Skin epidermis (tissue), 12 donors: Measurements from ENCODE around the gene SFXN5.

Experiments used
- H3K27ac ChIP-seq, 21 experiments: fragments of 200-600 bp; sonication (generic) in 11 of 21; one replicate each; pipeline ENCODE4 v1.5.0; 2020; ENCODE audit warnings: mild to moderate bottlenecking in 3 of 21, inconsistent platforms in 2 of 21, moderate library complexity in 2 of 21
- H3K4me3 ChIP-seq, 7 experiments: fragments of 200-600 bp; sonication (generic) in 2 of 7; one replicate each; pipeline ENCODE4 v1.5.0; 2020; ENCODE audit warnings: inconsistent platforms in 2 of 7, mild to moderate bottlenecking in 2 of 7, moderate library complexity in 1 of 7

Gene SFXN5

DNA sequence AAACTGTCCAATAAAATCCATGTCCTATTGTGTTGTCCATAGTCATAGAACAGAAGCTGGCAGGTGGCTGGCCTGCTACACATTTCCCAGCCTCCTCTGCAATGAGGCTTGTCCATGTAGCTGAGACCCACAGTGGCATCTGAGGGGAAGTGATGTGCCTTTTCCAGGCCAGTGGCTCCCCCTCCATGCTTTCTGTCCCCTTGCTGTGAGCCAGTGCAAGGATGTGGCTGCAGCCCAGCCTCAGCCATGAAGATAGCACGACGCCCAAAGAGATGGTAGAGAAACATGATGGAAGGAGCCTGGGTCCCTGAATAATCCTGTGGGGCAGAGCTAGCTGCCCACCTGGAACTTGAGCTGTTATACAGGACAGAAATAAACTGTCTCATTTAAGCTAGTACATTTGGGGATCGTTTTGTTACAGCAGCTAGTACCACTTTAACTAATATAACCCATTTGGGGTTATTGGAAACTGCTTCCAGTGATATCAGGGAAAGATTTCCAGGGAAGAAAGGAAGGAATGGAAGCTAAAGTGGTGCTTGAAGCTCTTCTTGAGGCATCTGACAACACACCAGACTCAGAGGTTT, 40.3 kb downstream of the SFXN5 start:
- Histone ChIP-seq H3K27ac (no peak overlapping the region), H3K4me3 (no peak overlapping the region)

DNA sequence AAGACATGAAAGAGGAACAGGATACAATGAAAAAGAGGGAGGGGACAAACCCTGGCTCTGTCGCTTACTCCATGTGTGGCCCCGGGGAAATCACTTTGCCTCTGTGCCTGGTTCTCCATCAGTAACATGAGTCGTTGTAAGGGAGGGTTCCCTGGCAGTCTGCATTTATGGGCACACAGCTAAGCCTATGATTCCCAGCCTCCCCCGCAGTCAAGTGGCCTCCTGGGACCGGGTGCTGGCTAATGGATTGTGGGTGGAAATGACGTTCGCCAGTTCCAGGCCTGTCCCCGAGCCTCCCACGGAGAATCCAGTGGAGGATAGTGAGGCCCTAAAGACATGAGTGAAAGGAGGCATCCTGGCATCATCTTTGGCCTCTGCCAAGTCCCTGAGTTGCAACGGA, 42.7 kb downstream of the SFXN5 start:
- no peak overlapping the region for H3K27ac ChIP-seq
- no peak overlapping the region for H3K4me3 ChIP-seq

DNA sequence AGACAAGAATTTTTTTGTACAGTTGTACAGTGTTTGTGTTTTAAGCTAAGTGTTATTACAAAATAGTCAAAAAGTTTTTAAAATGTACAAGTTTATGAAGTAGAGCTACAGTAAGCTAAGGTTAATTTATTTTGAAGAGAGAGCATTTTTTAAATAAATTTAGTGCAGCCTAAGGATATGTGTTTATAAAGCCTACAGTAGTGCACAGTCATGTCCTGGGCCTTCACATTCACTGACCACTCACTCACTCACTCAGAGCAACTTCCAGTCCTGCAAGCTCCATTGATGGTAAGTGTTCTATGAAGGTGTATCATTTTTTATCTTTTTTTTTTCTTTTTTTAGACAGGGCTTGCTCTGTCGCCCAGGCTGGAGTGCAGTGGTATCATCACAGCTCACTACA, 44.2 kb downstream of the SFXN5 start:
- no peak overlapping the region for H3K27ac ChIP-seq

DNA sequence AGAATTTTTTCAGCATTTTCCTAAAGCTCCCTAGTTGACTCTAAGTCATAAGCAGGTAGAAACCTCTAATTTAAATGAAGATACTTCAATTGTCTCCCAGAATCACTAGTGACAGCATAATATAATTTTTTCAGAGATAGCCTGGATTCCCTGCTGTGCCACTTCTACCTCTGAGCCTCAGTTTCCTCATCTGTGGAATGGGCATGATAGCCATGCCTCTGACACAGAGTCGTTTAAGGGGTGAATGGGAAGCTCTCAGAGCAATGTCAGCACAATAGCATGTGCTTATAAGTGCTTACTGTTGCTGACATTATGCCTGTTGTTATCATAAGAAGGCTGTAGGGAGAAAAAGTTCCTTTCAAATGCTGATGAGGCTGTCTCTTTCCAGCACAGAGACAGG, 48.0 kb downstream of the SFXN5 start:
- Histone ChIP-seq H3K4me3 (no peak overlapping the region), H3K27ac (no peak overlapping the region)

More for the DNA sequence above, 44.2 kb downstream of the SFXN5 start:
- no peak overlapping the region for H3K4me3 ChIP-seq

DNA sequence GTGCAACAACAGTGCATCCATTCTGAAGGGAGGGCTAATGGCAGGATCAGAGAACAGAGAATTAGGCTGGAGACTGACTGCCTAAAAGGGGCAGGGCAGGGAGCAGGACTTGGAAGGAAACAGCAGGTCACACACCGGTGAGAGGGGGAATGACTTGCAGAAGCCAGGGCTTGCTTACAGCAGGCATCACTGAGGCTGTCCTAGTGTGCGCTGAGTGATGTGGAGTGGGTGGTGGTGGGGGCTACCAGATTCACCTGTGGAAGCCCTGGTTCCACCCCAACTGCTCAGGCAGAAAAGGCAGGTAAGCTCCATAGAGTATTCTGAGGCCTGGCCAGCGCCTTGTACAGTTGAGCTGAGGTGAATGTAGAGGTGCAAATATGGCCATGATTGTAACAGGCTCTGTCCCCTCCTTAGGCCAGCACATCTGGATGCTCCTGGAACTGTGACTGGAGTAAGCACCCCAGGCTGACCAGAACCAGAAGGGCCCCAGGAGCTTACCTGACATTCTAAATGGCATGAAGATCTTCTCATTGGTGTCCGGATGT, 49.4 kb downstream of the SFXN5 start:
- no peak overlapping the region for H3K27ac ChIP-seq
- H3K4me3 ChIP-seq = no peak overlapping the region

DNA sequence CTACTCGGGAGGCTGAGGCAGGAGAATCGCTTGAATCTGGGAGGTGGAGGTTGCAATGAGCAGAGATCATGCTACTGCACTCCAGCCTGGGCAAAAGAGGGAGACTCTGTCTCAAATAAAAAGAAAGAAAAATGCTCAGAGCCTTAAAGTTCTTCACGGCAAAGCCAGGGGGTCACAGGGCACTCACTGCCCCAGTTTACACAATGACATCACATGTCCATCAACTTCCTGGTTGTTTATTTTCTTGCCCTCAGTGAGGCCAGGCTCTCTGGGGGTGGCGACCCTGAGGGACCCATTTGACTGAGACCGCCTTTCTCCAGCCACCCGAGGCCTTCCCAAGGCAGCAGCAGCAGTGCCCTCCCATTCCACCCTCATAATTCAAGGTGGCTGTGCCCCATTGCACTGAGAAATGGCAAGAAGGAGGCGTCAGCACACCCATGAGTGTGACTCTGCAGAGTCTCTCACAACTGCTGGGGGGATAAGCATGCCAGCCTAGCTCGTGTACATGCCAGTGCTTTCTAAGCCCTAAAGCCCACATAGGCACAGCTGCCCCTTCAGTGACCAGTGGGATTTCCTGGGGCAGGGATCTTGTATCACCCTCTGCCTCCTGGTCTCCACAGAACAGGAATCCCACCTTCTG, 50.0 kb downstream of the SFXN5 start:
- no peak overlapping the region for H3K4me3 ChIP-seq
- no peak overlapping the region for H3K27ac ChIP-seq

DNA sequence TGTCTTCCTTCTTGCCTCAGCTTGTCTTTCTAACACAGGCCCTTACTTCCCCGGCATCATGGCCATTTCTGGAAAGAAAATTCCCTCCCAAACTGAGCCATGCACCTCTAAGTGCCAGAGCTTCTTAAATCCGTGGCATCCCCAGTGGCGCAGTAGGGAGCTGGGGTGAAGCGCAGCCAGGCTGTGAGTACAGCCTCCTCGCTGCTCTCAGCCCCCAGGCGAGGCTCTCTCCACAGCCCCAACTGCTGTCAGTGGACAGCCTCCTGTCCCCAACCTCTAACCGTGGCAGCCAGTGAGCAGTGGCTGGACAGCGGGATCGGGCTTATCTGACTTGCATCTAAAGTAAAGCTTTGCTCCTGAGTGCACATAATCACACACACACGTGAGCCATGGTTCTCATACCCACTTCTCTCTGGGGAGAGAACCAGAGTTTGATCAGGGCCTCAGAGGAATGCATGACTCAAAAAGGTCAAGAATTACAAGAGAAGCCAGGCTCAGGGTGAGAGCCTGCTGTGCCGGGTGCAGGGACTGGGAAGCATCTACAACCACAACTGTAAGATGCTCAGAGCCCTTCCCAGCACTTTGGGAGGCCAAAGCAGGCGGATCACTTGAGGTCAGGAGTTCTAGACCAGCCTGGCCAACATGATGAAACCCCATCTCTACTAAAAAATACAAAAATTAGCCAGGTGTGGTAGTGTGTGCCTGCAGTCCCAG, 50.7 kb downstream of the SFXN5 start:
- Histone ChIP-seq H3K27ac (no peak overlapping the region), H3K4me3 (no peak overlapping the region)

DNA sequence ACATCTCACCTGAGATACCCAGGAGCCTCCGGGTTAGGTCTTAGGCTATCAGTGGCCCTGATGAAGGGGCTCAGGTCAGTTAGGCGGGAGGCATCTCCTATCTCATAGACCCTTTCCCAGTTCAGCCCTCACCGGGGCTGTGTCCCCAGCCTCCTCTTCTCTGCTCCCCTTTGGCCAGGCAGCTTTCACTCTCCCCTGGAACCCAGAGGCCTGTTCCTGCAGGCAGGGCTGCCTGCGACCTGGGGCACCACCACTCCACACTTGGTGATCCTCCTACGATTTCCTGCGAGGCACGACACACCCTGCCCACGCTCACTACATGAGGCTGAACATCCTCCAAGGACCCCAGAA, 51.2 kb downstream of the SFXN5 start:
- Histone ChIP-seq H3K27ac (no peak overlapping the region), H3K4me3 (no peak overlapping the region)

DNA sequence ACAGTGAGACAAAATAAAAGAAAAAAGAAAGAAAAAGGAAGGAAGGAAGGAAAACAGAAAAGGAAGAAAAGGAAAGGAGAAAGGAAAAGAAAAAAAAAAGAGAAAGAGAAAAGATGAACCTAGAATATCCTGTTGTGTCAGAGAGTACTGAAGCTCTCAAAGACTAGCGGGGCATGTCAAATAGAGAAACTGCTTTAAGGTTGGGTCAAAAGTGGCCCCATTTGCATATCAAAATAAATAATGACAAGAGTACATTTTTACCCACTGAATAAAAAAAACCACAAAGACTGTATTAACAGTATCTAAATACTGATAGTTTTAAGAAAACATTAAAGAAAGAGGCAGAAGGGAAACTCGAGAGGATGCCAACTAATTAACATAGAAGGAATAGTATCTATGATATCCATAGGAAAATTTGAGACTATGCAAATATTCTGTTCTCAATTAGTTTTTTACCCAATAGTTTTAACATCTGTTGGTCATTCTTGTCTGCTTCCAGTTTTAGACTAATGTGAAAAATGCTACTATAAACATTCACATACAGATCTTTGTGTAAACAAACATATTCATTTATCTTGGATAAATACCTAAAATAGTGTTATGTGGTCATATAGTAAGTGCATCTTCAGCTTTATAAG, 53.2 kb downstream of the SFXN5 start:
- no peak overlapping the region for H3K27ac ChIP-seq
- no peak overlapping the region for H3K4me3 ChIP-seq

DNA sequence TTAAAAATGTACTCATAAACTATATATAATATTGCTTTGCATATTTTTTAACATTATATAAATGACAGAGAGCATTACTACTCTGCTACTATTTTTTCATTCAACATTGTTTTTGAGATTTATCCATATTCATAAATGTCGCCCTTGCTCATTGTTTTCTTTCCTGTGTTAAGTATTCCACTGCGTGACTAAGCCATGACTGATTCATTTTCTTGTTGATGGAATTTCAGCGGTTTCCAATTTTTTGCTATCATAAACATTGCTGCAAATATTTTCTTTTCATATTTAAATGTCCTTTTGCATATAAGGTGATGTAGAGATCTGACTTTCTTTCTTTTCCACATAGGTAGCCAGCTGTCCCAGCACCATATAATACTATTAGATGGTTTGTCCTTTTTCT, 57.6 kb downstream of the SFXN5 start:
- Histone ChIP-seq H3K27ac (no peak overlapping the region), H3K4me3 (no peak overlapping the region)

DNA sequence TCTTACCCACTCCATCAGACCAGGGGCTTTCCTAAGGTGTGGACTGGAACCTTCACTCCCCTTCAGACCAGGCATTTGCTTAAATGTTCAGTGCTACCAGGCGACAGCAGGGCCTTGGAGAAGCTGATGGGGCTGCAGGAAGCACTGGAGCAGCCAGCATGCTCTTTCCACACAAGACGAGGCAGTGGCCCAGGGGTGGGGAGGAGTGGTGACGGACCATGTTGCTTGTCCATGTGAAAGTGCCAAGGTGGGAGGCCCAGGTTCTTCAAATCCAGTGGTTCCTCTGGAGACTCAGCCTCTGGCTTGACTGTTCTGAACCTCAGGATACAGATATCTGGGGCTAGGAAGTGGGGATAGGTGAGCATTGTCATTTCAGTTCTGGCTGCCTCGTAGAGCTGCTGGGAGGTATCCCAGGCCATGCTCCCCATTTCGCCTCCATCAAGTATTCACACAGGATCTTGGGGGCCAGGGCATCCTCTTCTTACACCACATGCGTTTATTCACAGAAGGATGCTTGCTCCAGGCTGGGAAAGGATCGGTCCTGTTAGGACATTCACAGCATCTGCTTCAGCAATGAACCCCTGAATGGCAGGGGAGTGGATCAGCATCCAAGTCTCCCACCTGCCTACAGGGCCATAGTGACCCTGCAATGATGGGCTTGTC, 62.2 kb downstream of the SFXN5 start:
- no peak overlapping the region for H3K27ac ChIP-seq
- H3K4me3 ChIP-seq = no peak overlapping the region

DNA sequence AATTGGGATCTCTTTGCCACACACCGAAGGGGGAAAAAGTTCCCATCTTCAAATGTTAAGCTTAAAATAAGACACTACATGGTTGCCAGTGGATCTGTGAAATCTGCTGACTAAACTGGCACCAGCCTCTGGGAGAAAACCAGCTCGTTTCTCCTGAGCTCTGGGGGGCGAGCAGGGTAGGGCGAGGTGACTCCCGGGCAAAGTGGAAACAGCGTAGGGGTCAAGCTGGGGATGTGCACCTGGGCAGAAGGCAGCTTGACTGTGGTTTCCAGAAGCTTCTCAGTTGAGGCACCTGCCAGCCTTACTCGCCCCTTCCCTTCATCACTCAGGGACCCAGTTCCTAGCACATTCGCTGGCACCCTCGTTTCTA, 62.8 kb downstream of the SFXN5 start:
- H3K27ac ChIP-seq = no peak overlapping the region

DNA sequence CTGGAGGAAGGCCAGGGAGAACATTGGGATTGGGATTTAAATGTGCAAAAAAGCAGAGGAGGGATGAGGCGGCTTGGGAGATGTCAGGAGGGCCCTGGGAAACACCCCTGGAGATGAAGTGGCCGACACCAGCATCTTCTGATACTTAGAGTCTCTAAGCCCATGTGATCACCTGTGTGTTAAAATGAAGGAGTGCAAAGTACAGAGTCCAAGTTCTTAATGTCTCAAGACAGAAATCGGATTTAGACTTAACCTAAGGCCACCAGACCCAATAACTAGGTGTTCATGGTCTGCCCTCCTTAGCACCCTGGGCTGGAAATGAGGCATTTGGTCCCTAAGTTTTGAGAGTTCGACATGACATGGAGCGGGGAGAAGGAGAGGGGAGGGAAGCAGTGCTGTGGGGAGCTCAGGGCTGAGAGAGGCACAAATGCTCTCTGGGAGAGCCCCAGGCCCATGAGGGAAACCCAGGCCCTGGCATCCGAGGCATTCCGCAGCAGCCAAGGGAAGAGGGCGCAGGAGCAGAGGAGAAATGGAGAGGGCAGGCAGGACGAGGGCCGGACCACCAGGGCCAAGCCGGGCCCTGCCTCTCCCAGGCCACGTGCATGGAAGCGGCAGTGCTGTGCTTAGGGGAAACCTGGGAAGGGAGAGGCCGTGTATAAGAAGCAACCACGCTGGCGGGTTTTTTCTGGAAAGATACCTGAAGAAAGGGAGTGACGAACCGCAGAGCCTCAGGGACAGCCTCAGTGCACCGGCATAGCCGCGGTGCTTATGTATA, 63.3 kb downstream of the SFXN5 start:
- Histone ChIP-seq H3K4me3 (no peak overlapping the region), H3K27ac (no peak overlapping the region)

More for the DNA sequence above, 62.8 kb downstream of the SFXN5 start:
- H3K4me3 ChIP-seq = no peak overlapping the region

DNA sequence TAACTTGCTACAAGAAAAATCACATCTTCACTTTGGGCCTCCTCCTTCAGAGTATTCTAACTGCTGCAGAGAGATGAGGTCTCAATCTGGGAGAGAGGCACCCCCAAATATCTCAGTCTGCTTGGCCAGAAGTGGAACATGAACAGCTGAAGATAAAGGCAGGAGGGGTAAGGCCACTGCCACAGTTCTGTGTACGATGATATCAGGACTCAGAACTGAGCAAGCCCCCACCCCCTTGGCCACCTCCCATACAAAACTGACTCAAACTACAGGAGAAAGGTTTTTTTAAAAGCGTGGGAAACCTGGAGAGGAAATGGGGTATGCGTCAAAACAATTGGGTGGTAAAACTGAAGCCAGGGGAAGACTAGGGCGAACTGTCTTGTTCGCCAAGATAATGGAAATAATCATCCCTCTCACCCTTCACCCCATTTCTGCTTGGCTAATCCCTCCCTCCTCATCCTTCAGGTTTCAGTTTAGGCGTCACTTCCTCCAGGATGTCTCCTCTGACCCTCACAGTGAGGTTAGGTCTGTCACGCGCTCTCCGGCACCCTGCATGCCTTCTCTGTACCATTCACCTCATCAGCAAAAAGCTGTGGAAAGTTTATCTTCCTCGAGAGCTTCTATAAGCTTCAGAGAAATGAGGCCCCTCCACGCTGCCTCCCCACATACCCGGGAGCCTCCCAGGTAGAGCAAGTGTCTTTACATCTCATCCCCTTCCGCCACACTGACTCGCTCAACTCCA, 64.4 kb downstream of the SFXN5 start:
- no peak overlapping the region for H3K4me3 ChIP-seq
- no peak overlapping the region for H3K27ac ChIP-seq

DNA sequence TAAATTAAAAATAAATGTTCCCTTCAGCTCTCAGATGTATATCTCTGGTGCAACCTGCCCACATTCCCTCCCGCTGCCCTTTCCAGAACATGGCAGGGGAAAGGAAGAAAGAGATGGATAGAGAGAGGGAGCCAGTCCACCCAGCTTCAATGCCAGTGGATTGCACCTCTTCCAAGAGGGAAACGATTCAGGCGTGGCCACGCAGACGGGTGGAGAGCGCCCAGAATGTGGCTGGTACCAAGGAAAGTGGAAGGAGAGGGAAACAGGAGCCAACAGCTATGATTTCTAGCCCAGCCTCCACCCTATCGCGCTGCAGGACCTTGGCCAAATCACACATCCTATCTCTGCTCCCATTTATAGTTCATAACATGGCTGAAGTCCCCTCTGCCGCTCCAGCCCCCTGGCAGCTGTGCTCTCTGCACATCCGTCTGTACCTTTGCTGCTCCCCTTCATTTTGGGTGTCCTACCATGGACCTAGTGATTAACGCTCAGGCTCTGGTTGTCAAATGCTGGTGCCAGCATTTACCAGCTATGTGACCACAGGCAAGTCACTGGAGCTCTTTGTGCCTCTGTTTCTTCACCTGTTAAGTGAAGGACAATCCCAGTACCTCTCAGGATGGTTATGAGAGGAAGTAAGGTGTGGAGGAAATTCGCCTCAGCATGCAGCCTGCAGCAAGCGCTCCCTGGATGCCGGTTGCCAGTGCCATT, 66.5 kb downstream of the SFXN5 start:
- Histone ChIP-seq H3K27ac (no peak overlapping the region), H3K4me3 (no peak overlapping the region)

DNA sequence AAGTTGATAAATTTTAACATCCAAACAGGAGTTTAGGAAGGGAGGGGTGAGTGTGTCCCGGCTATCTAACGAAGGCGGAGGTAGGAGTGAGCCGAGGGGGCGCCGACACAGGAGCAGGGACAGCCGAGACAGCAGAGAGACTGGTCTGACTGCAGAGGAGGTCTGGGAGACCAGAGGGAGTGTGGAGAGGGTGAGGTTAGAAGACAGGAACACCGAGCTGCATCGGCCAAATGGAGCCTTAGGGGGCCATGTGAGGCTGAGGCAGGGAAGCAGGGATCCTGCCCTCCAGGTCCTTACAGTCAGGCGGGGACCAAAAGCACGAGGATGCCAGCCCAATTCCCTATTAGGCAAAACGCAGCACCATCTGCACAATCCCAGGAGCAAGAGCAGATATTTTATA, 67.0 kb downstream of the SFXN5 start:
- no peak overlapping the region for H3K27ac ChIP-seq
- H3K4me3 ChIP-seq = no peak overlapping the region

DNA sequence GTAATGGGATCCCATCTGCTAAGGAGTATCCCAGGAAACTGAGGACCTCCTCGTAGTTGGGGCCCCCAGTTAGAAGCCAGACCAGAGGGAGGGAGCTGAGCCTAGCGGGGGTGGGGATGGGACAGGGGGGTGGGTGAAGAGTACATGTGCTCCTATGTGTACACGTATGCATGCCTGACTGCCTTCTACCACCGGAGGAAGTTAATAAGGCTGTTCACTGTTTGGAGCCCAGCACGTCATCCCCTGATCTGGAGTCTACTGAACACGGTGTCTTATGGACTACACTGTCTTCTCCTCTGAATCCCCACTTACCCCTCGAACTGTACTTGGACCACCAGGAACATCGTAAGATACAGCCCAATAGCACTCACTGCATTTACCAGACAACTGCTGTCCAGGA, 68.5 kb downstream of the SFXN5 start:
- H3K27ac ChIP-seq = no peak overlapping the region
- no peak overlapping the region for H3K4me3 ChIP-seq

DNA sequence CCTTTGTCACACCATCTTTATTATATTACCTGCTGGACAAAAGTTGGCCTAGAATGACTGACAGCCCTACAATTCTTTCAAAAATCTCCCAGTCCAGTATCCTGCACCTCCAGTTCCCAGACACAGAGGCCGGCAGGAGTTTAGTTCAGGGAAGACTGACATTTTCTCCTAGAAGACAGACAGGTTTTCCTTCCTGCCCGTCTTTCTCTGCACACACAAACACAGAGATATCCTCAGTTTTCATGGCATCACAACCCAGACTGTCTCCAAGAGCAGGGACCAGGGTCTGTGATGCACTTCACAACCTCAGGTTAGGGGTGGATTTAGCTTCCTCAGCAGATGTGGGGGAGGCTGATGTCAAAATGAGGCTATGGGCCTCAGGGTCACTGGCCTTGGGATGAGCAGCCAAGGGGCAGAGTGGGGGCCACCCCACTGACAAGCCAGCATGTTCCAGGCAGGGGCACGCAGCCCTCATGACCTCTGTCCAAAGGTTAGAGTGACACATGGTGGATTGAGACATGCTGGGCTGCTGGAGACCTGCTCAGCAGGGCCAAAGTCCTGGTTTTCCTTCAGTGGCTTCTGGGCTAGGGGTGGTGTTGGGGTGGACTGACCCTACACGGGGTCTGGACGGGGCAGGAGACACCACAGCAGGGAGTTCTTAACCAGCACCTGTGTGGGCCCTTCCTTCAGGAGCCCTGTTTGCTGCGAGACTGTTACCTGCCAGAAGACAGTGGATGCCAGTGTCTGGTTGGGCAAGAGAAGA, 70.5 kb downstream of the SFXN5 start:
- Histone ChIP-seq H3K4me3 (no peak overlapping the region), H3K27ac (no peak overlapping the region)
